K562 (cell line): Measurements from ENCODE around the gene PREX1. TPM values are rescaled to one million over a fixed set of nuclear protein-coding genes. Genes with fewer than 3 reads are reported as not detected.

Source experiments
- CBX1 ChIP-seq: sonication (generic); IDR thresholded peaks from 2 replicates; pipeline ENCODE4 v1.6.1; 2016; ENCODE audit warnings: antibody characterized with exemption, low read depth, mild to moderate bottlenecking
- CCAR2 ChIP-seq: fragments of 200-400 bp; formaldehyde crosslinking; IDR thresholded peaks from 2 replicates; pipeline ENCODE4 v1.6.1; 2017; ENCODE audit warnings: mild to moderate bottlenecking, low read depth, low read length
- CHD7 ChIP-seq: fragments of 200-600 bp; sonication (generic); IDR thresholded peaks from one replicate; pipeline ENCODE4 v1.6.1; 2012; ENCODE audit warnings: mild to moderate bottlenecking, low read depth, low read length, inconsistent platforms
- ELK3 ChIP-seq: fragments of 450-650 bp; formaldehyde crosslinking; IDR thresholded peaks from 2 replicates; pipeline ENCODE4 v1.4.0; 2020; ENCODE audit warnings: mild to moderate bottlenecking
- MCM5 ChIP-seq: fragments of 450-650 bp; IDR thresholded peaks from 2 replicates; pipeline ENCODE4 v1.6.1; 2016; ENCODE audit warnings: low read depth
- MECOM ChIP-seq: fragments of 250-450 bp; sonication (Bioruptor Pico); IDR thresholded peaks from 2 replicates; pipeline ENCODE4 v1.8.0; 2022; ENCODE audit warnings: inconsistent platforms
- POLR2B ChIP-seq: fragments of 450-650 bp; IDR thresholded peaks from 2 replicates; pipeline ENCODE4 v1.6.1; 2018; ENCODE audit warnings: low read depth; ENCODE audit not compliant: partially characterized antibody
- PRPF4 ChIP-seq: fragments of 200-400 bp; formaldehyde crosslinking; IDR thresholded peaks from one replicate; pipeline ENCODE4 v1.6.1; 2017; ENCODE audit warnings: low read length, low read depth, mild to moderate bottlenecking; ENCODE audit not compliant: insufficient read depth, poor library complexity, severe bottlenecking
- PTBP1 ChIP-seq: fragments of 200-400 bp; formaldehyde crosslinking; IDR thresholded peaks from 2 replicates; pipeline ENCODE4 v1.6.1; 2017; ENCODE audit warnings: low read depth, low read length
- SUPT5H ChIP-seq: fragments of 450-650 bp; IDR thresholded peaks from 2 replicates; pipeline ENCODE4 v1.6.1; 2016
- ZBTB1 ChIP-seq: sonication (generic); formaldehyde crosslinking; IDR thresholded peaks from 2 replicates; pipeline ENCODE4 v1.8.1; 2023; ENCODE audit warnings: missing genetic modification reagents, low read depth, mild to moderate bottlenecking, borderline replicate concordance
- ZFP30 ChIP-seq: fragments of 250-450 bp; sonication (Bioruptor Pico); IDR thresholded peaks from 2 replicates; pipeline ENCODE4 v1.8.0; 2022; ENCODE audit warnings: moderate library complexity, mild to moderate bottlenecking, inconsistent platforms, borderline replicate concordance
- ZNF316 ChIP-seq: fragments of 450-650 bp; IDR thresholded peaks from 2 replicates; pipeline ENCODE4 v1.6.1; 2016
- polyA plus RNA-seq, 8 experiments: library from polyadenylated mRNA; depleted of rRNA in 4 of 8; stranded (reverse) in 5 of 8; unstranded in 3 of 8; fragments of >200 nt; fragmentation: Nextera tagmentation in 2 of 8; fragmentation: Illumina TruSeq in 1 of 8; extraction: Ambion mirVana in 2 of 8; extraction: Trizol in 1 of 8; gene quantifications; 2 replicates each; pipeline versions ENCODE4 v1.2.1 to v1.2.3, GENCODE V29; 2011 to 2014; ENCODE audit warnings: inconsistent platforms in 1 of 8, missing spikeins in 1 of 8
- total RNA-seq, 7 experiments: library from RNA; depleted of rRNA in 6 of 7; stranded (reverse); fragments of >200 nt in 6 of 7; fragmentation: Illumina TruSeq in 2 of 7; extraction: Trizol in 2 of 7; gene quantifications; 2 replicates each; pipeline versions ENCODE4 v1.2.1 to v1.2.3, GENCODE V29; 2011 to 2021; ENCODE audit warnings: low replicate concordance in 1 of 7
- TF ChIP-seq, protein P1 (sequence below), 2 experiments: fragments of 450-650 bp; IDR thresholded peaks; 2 replicates each; pipeline ENCODE4 v1.6.1; 2016
- TF ChIP-seq, protein P2 (sequence below): fragments of 250-450 bp; sonication (Bioruptor Pico); IDR thresholded peaks from 2 replicates; pipeline ENCODE4 v1.6.1; 2021; ENCODE audit warnings: mild to moderate bottlenecking

The PREX1 gene
- total and polyA plus RNA-seq, 9 of the 15 experiments (the other 6 are each of a cell fraction or from before 2014, with no cell fraction given), result 0.37 to 10.4 (median 4.8) TPM

GRCh38 chr20:48841875-48842529, 14.2 kb upstream of the PREX1 start (continued):
- TF ChIP-seq CHD7, result no peak
- no peak for TF ChIP-seq ZBTB1
- no peak for TF ChIP-seq MECOM (CRISPR knock-in tag)
- no peak for TF ChIP-seq ELK3
- TF ChIP-seq CCAR2, result no peak
- TF ChIP-seq PRPF4, result no peak
- TF ChIP-seq ZNF316, result peak; percentile 82
- TF ChIP-seq, protein P1, sequence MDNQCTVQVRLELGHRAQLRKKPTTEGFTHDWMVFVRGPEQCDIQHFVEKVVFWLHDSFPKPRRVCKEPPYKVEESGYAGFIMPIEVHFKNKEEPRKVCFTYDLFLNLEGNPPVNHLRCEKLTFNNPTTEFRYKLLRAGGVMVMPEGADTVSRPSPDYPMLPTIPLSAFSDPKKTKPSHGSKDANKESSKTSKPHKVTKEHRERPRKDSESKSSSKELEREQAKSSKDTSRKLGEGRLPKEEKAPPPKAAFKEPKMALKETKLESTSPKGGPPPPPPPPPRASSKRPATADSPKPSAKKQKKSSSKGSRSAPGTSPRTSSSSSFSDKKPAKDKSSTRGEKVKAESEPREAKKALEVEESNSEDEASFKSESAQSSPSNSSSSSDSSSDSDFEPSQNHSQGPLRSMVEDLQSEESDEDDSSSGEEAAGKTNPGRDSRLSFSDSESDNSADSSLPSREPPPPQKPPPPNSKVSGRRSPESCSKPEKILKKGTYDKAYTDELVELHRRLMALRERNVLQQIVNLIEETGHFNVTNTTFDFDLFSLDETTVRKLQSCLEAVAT (IDR thresholded peaks at IDR 0.05), result no peak
- TF ChIP-seq CBX1, result no peak
- no peak for TF ChIP-seq MCM5
- TF ChIP-seq ZFP30 (CRISPR knock-in tag), result no peak
- no peak for TF ChIP-seq POLR2B
- TF ChIP-seq, protein P2, sequence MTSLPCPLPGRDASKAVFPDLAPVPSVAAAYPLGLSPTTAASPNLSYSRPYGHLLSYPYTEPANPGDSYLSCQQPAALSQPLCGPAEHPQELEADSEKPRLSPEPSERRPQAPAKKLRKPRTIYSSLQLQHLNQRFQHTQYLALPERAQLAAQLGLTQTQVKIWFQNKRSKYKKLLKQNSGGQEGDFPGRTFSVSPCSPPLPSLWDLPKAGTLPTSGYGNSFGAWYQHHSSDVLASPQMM, result no peak
- no peak for TF ChIP-seq SUPT5H
- no peak for TF ChIP-seq PTBP1
